SK-N-MC (cell line): ENCODE data around the gene MAP9.

Source experiments
- EZH2 ChIP-seq: fragments of 200-600 bp; sonication (generic); IDR thresholded peaks from one replicate; pipeline ENCODE4 v1.6.1; 2017; ENCODE audit warnings: antibody characterized with exemption
- FOXP2 ChIP-seq: optimal IDR thresholded peaks from 2 replicates; pipeline ENCODE3; 2011; ENCODE audit warnings: mild to moderate bottlenecking, moderate library complexity; ENCODE audit not compliant: insufficient read depth; ENCODE audit errors: extremely low read length, control extremely low read depth
- POLR2AphosphoS5 ChIP-seq: IDR thresholded peaks from 2 replicates; pipeline ENCODE4 v1.6.1; 2012; ENCODE audit warnings: mild to moderate bottlenecking, low read depth, low read length, borderline replicate concordance

GRCh38 chr4:155383541-155383940 is 6.8 kb upstream of the MAP9 start:
- no peak for TF ChIP-seq POLR2AphosphoS5
- TF ChIP-seq EZH2, result no peak
- TF ChIP-seq FOXP2, result no peak
